Left hindlimb (tissue), 1 donor: ENCODE measurements around the gene FASLG.

Experiments used
- DNase-seq: peaks from one replicate; pipeline ENCODE4 v3.0.0-alpha.2; 2018

The FASLG gene

GRCh38 chr1:172647987-172648386, 10.9 kb upstream of the FASLG start:
- no peak for DNase-seq

- DNase-seq: no peak
Observed at GRCh38 chr1:172650474-172651193, 8.3 kb upstream of the FASLG start.

- no peak for DNase-seq
Observed at GRCh38 chr1:172653015-172653709, 5.7 kb upstream of the FASLG start.

- no peak for DNase-seq
Observed at GRCh38 chr1:172654535-172654934, 4.4 kb upstream of the FASLG start.

GRCh38 chr1:172656576-172656975, 2.3 kb upstream of the FASLG start:
- no peak for DNase-seq

- DNase-seq: no peak
Observed at GRCh38 chr1:172657586-172657985, 1.3 kb upstream of the FASLG start.

GRCh38 chr1:172661107-172661506, 2.2 kb downstream of the FASLG start:
- no peak for DNase-seq

GRCh38 chr1:172662464-172663109, 3.7 kb downstream of the FASLG start:
- no peak for DNase-seq

- no peak for DNase-seq
Observed at GRCh38 chr1:172663732-172664131, 4.8 kb downstream of the FASLG start.

GRCh38 chr1:172668097-172668496, 9.2 kb downstream of the FASLG start:
- DNase-seq: no peak

GRCh38 chr1:172669011-172669410, 10.1 kb downstream of the FASLG start:
- DNase-seq: no peak

GRCh38 chr1:172670316-172670715, 11.4 kb downstream of the FASLG start:
- no peak for DNase-seq

- no peak for DNase-seq
Observed at GRCh38 chr1:172670791-172671190, 11.9 kb downstream of the FASLG start.

- no peak for DNase-seq
Observed at GRCh38 chr1:172671591-172671990, 12.7 kb downstream of the FASLG start.

- no peak for DNase-seq
Observed at GRCh38 chr1:172672720-172673119, 13.8 kb downstream of the FASLG start.

- DNase-seq: no peak
Observed at GRCh38 chr1:172673761-172674160, 14.9 kb downstream of the FASLG start.

- DNase-seq: no peak
Observed at GRCh38 chr1:172674831-172675613, 16.1 kb downstream of the FASLG start.

GRCh38 chr1:172679000-172679772, 20.3 kb downstream of the FASLG start:
- DNase-seq: no peak

- no peak for DNase-seq
Observed at GRCh38 chr1:172680244-172680643, 21.3 kb downstream of the FASLG start.

GRCh38 chr1:172680733-172681275, 21.9 kb downstream of the FASLG start:
- DNase-seq: no peak

GRCh38 chr1:172682812-172683211, 23.9 kb downstream of the FASLG start:
- no peak for DNase-seq

GRCh38 chr1:172686143-172686542, 27.2 kb downstream of the FASLG start:
- no peak for DNase-seq
